K562 (cell line): ENCODE measurements around the gene SEC16A. TPM values are rescaled to one million over a fixed set of nuclear protein-coding genes. Genes with fewer than 3 reads are reported as not detected.

Experiments used
- ARID2 ChIP-seq: fragments of 450-650 bp; IDR thresholded peaks from 2 replicates; pipeline ENCODE4 v1.6.1; 2017; ENCODE audit warnings: antibody characterized with exemption, mild to moderate bottlenecking
- ARNT ChIP-seq, 2 experiments: fragments of 450-650 bp; IDR thresholded peaks; 2 replicates each; pipeline ENCODE4 v1.6.1; 2016; ENCODE audit warnings: mild to moderate bottlenecking in 1 of 2
- C11orf30 ChIP-seq: fragments of 450-650 bp; IDR thresholded peaks from 2 replicates; pipeline ENCODE4 v1.6.1; 2016; ENCODE audit warnings: low read depth, mild to moderate bottlenecking
- CREB3 ChIP-seq: fragments of 450-650 bp; conservative IDR thresholded peaks from 2 replicates; pipeline ENCODE4 v1.6.1; 2016; ENCODE audit warnings: missing genetic modification characterization, low read depth, mild to moderate bottlenecking, missing compliant biosample characterization, moderate library complexity
- CREM ChIP-seq: IDR thresholded peaks from 2 replicates; pipeline ENCODE4 v1.6.1; 2014; ENCODE audit warnings: antibody characterized with exemption, low read depth
- CTCF ChIP-seq, 3 experiments: IDR thresholded peaks in 2 of 3; conservative IDR thresholded peaks in 1 of 3; 2 replicates each; pipeline ENCODE4 v1.5.1; 2011 to 2012; ENCODE audit warnings: low read length in 3 of 3, mild to moderate bottlenecking in 3 of 3, control low read depth in 2 of 3, improper control_type of control experiment in 1 of 3, inconsistent platforms in 1 of 3, low read depth in 1 of 3, mixed read lengths in 1 of 3, moderate library complexity in 1 of 3; ENCODE audit not compliant: insufficient read depth in 2 of 3
- E2F3 ChIP-seq: fragments of 250-450 bp; sonication (Bioruptor Pico); IDR thresholded peaks from 2 replicates; pipeline ENCODE4 v1.4.0; 2020; ENCODE audit warnings: mild to moderate bottlenecking
- EGR1 ChIP-seq: fragments of 450-650 bp; conservative IDR thresholded peaks from 2 replicates; pipeline ENCODE4 v1.6.1; 2017; ENCODE audit warnings: mild to moderate bottlenecking
- IRF2 ChIP-seq: sonication (generic); formaldehyde crosslinking; IDR thresholded peaks from 2 replicates; pipeline ENCODE4 v1.8.1; 2022; ENCODE audit warnings: mild to moderate bottlenecking, missing genetic modification reagents
- KLF16 ChIP-seq: IDR thresholded peaks from 2 replicates; pipeline ENCODE4 v1.6.1; 2016; ENCODE audit warnings: antibody characterized with exemption
- NR1H2 ChIP-seq: sonication (generic); formaldehyde crosslinking; IDR thresholded peaks from 2 replicates; pipeline ENCODE4 v1.4.0; 2020; ENCODE audit warnings: mild to moderate bottlenecking, missing genetic modification reagents
- NR2F6 ChIP-seq: fragments of 450-650 bp; formaldehyde crosslinking; IDR thresholded peaks from 2 replicates; pipeline ENCODE4 v1.4.0; 2020; ENCODE audit warnings: mild to moderate bottlenecking
- NR4A1 ChIP-seq, 2 experiments: fragments of 250-450 bp in 1 of 2; fragments of 450-650 bp in 1 of 2; sonication (Bioruptor Pico) in 1 of 2; IDR thresholded peaks; 2 replicates each; pipeline versions ENCODE4 v1.4.0 to v1.6.1; 2016 to 2020; ENCODE audit warnings: mild to moderate bottlenecking in 2 of 2, missing compliant biosample characterization in 1 of 2, missing genetic modification characterization in 1 of 2, moderate library complexity in 1 of 2
- PHF20 ChIP-seq: fragments of 450-650 bp; IDR thresholded peaks from 2 replicates; pipeline ENCODE4 v1.6.1; 2018; ENCODE audit not compliant: partially characterized antibody
- STAG1 ChIP-seq: sonication (generic); formaldehyde crosslinking; IDR thresholded peaks from 2 replicates; pipeline ENCODE4 v1.5.0; 2020; ENCODE audit warnings: missing genetic modification reagents, borderline replicate concordance
- ZNF431 ChIP-seq: sonication (generic); formaldehyde crosslinking; IDR thresholded peaks from 2 replicates; pipeline ENCODE4 v1.8.0; 2022; ENCODE audit warnings: mild to moderate bottlenecking, missing genetic modification reagents
- ZNF507 ChIP-seq: conservative IDR thresholded peaks from 2 replicates; pipeline ENCODE4 v1.6.1; 2017; ENCODE audit warnings: missing genetic modification characterization, missing compliant biosample characterization
- ZNF518B ChIP-seq: fragments of 250-450 bp; sonication (Bioruptor Pico); IDR thresholded peaks from 2 replicates; pipeline ENCODE4 v1.5.0; 2021; ENCODE audit warnings: mild to moderate bottlenecking, moderate library complexity
- ZNF561 ChIP-seq: fragments of 450-650 bp; formaldehyde crosslinking; conservative IDR thresholded peaks from 2 replicates; pipeline ENCODE4 v1.4.0; 2020; ENCODE audit warnings: mild to moderate bottlenecking, moderate library complexity
- polyA plus RNA-seq, 8 experiments: library from polyadenylated mRNA; depleted of rRNA in 4 of 8; stranded (reverse) in 5 of 8; unstranded in 3 of 8; fragments of >200 nt; fragmentation: Nextera tagmentation in 2 of 8; fragmentation: Illumina TruSeq in 1 of 8; extraction: Ambion mirVana in 2 of 8; extraction: Trizol in 1 of 8; gene quantifications; 2 replicates each; pipeline versions ENCODE4 v1.2.1 to v1.2.3, GENCODE V29; 2011 to 2014; ENCODE audit warnings: inconsistent platforms in 1 of 8, missing spikeins in 1 of 8
- total RNA-seq, 7 experiments: library from RNA; depleted of rRNA in 6 of 7; stranded (reverse); fragments of >200 nt in 6 of 7; fragmentation: Illumina TruSeq in 2 of 7; extraction: Trizol in 2 of 7; gene quantifications; 2 replicates each; pipeline versions ENCODE4 v1.2.1 to v1.2.3, GENCODE V29; 2011 to 2021; ENCODE audit warnings: low replicate concordance in 1 of 7
- TF ChIP-seq, protein P1 (sequence below): IDR thresholded peaks from 2 replicates; pipeline ENCODE4 v1.6.1; 2012; ENCODE audit warnings: low read depth, low read length, improper control_type of control experiment, borderline replicate concordance

The SEC16A gene
- total and polyA plus RNA-seq, 9 of the 15 experiments (the other 6 are each of a cell fraction or from before 2014, with no cell fraction given) = 8.3 to 62.8 (median 14.0) TPM

DNA sequence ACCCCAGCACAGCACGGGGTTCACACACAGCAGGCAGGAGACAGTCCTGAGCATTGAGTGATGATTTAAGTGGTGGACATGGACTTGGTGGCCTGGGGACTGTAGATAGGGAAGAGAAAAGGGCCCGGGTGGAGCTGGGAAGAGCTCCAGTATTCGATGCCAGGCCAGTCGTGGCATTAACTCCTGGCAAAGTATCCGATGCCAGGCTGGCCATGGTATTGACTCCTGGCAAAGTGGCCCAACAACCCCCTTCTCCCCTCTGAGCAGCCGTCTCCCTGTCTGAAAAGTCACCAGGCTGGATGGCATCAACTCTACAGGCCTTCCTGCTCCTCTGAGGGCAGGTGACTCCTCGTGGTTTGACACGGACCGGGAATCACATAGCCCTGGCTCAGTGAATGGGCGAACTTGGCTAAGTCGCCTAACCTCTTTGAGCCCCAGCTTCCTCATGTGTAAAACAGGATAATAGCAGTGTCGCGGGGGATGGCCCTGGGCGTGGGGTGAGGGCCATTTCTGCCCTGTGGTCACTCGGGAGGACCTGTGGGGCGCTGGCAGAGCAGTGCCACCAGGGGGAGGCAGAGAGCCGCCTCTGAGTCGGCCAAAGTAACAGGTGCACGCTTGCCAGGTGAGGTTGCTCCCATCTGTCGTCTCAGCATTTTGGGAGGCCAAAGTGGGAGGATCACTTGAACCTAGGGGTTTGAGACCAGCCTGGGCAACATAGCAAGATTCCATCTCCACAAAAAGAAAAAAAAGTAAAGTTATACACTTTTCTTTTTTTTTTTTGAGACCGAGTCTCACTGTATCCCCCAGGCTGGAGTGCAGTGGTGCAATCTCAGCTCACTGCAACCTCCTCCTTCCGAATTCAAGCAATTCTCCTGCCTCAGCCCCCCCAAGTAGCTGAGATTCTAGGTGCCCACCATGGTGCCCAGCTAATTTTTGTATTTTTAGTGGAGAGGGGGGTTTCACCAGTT is 5.7 kb upstream of the SEC16A start (continued):
- TF ChIP-seq ZNF561 (CRISPR knock-in tag) (no peak), CREM (0 out of 2 replicates have a peak, but pooled peaks have one; percentile 23), STAG1 (peak; percentile 98), NR4A1 (CRISPR knock-in tag; IDR thresholded peaks at IDR 0.05) (no peak), NR4A1 (tag; IDR thresholded peaks at IDR 0.05) (no peak), CREB3 (no peak), CTCF (IDR thresholded peaks at IDR 0.05 in 2 of 3, conservative IDR thresholded peaks at IDR 0.05 in 1 of 3; ENCODE audit: insufficient read depth in 2 of 3, low read depth in 1 of 3, low read length in 3 of 3) (peak; percentile 95 to 96 (median 95)), ZNF507 (tag) (no peak), IRF2 (CRISPR knock-in tag) (no peak), PHF20 (peak; percentile 23), EGR1 (no peak), C11orf30 (peak; percentile 31; the same call in 1 of the 2 replicates), KLF16 (no peak), ARID2 (peak; percentile 93), ZNF518B (CRISPR knock-in tag) (no peak), NR2F6 (CRISPR knock-in tag) (no peak), E2F3 (no peak), NR1H2 (no peak), ZNF431 (CRISPR knock-in tag) (no peak), ARNT (IDR thresholded peaks at IDR 0.05) (no peak)
- TF ChIP-seq, protein P1, sequence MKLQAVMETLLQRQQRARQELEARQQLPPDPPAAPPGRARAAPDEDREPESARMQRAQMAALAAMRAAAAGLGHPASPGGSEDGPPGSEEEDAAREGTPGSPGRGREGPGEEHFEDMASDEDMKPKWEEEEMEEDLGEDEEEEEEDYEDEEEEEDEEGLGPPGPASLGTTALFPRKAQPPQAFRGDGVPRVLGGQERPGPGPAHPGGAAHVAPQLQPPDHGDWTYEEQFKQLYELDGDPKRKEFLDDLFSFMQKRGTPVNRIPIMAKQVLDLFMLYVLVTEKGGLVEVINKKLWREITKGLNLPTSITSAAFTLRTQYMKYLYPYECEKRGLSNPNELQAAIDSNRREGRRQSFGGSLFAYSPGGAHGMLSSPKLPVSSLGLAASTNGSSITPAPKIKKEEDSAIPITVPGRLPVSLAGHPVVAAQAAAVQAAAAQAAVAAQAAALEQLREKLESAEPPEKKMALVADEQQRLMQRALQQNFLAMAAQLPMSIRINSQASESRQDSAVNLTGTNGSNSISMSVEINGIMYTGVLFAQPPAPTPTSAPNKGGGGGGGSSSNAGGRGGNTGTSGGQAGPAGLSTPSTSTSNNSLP = no peak
